NB4 (cell line): ENCODE results near the gene C17orf107.

Source experiments
- CTCF ChIP-seq: IDR thresholded peaks from one replicate; pipeline ENCODE4 v1.5.1; 2012; ENCODE audit warnings: low read depth, low read length
- POLR2A ChIP-seq: IDR thresholded peaks from 2 replicates; pipeline ENCODE4 v1.6.1; 2011; ENCODE audit warnings: mild to moderate bottlenecking; ENCODE audit not compliant: insufficient read length; ENCODE audit errors: extremely low read depth

DNA sequence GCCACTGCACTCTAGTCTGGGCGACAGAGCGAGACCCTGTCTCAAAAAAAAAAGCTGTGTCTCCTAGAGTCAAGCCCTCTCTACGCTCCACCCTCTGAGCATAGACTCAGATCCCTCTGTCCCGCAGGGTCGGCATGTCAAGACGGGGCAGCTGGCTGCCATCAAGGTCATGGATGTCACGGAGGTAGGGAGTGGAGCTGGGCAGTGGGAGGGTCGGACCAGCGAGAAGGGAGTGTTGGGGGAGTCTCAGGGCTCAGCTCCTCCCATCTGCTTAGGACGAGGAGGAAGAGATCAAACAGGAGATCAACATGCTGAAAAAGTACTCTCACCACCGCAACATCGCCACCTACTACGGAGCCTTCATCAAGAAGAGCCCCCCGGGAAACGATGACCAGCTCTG, 18.5 kb upstream of the C17orf107 start:
- TF ChIP-seq CTCF, result no peak
- TF ChIP-seq POLR2A, result no peak
